ENCODE data around the gene RRH.
"Not testable (repeated sequence)": the region's sequence is repeated elsewhere in the genome, so short reads cannot be mapped to it uniquely, and the experiment has no call there.

RRH gene, protein sequence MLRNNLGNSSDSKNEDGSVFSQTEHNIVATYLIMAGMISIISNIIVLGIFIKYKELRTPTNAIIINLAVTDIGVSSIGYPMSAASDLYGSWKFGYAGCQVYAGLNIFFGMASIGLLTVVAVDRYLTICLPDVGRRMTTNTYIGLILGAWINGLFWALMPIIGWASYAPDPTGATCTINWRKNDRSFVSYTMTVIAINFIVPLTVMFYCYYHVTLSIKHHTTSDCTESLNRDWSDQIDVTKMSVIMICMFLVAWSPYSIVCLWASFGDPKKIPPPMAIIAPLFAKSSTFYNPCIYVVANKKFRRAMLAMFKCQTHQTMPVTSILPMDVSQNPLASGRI

GRCh38 chr4:109827672-109828071 lies at the start of gene RRH:
Gene RRH (plus strand): TSS chr4:109827972. CDS start chr4:109828028, 56 bp downstream.
- no peak for DNase-seq (ENCODE audit: low read depth in 2 of 2, low spot score in 1 of 2)

DNA sequence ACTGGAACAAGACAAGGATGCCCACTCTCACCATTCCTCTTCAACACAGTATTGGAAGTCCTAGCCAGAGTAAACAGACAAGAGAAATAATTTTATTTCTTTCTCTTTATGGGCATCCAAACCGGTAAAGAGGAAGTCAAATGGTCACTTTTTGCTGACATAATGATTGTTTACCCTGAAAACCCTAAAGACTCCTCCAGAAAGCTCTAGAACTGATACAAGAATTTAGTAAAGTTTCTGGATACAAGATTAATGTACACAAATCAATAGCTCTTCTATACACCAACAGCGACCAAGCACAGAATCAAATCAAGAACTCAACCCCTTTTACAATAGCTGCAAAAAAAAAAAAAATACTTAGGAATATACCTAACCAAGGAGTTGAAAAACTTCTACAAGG lies 45.7 kb upstream of the RRH start:
- not testable (repeated sequence) for DNase-seq (ENCODE audit: low read depth in 2 of 2, low spot score in 1 of 2)

DNA sequence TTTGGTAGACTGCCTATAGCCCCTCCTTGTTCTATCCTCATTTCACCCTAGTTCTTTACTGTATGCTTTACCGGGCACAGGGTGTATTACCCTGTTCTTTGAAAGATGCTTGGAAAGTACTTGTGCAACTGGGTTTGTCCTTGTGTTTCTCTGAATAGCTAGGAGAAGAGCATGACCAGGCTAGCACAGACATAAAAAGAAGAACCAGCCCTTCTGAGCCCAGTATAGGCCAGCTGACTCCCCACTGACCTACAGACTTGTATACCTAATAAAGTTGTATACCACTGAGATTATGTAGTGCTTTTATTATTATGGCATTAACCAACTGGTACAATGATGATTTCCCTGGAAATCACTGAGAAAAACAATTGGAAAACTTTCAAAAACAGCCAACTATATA lies 40.9 kb upstream of the RRH start:
- DNase-seq (ENCODE audit: low read depth in 2 of 2, low spot score in 1 of 2): no peak

DNA sequence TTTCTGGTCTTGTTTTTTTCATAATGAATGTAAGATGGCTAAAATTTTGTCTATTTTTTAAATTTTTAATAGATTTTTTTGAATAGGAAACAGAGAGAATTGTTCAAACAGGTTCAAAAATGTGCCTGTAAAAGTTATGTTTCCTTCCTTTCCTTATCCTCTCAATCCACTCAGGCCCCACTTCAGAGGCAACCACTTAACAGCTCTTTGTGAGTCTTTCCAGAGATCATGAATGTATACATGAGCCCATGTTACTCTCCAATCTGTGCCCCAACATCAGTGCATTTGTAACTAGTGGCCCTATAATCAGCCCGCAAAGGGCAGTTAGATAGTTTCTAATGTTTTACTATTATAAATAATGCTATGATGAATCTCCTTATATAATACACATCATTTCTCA lies 40.0 kb upstream of the RRH start:
- no peak for DNase-seq (ENCODE audit: low read depth in 2 of 2, low spot score in 1 of 2)

DNA sequence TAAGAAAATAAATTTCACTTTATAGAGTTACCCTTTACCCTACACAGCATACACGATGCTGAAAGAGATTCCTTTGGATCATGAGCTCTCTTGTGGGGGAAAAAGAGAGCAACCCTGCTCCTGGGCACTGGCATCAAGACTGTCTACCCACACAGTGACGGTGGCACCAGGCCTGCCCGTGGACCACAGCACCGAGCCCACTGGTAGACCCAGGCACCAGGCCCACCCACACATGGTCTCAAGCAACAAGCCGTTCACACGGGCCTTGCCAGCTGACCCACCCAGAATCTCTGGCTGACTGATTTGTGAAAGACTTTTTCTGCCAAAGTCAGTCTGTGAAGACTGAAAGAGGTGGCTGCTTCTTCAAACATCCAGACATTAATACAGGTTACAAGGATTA lies 32.7 kb upstream of the RRH start:
- DNase-seq (ENCODE audit: low read depth in 2 of 2, low spot score in 1 of 2): no peak

DNA sequence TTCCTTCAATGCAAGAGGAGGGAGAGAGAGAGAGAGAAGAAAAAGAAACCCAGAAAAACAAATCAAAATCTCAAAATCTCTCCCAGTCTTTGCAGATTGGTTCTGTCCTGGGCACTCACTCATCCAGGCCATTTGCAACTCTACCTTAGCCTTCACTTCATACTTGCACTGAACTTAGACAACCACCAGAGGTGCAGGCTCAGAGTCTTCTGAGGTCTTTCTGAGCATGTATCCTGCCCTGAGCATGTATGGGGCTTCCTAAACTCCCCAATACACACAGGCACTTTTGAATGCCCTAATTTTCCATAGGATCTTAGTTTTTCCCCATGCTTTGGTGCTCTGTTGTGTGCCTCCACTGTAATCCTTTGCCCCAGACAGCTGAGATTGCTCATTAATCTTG lies 28.9 kb upstream of the RRH start:
- no peak for DNase-seq (ENCODE audit: low read depth in 2 of 2, low spot score in 1 of 2)

GRCh38 chr4:109801099-109801789 lies 26.5 kb upstream of the RRH start:
- DNase-seq (ENCODE audit: low read depth in 2 of 2, low spot score in 1 of 2): no peak

- DNase-seq (ENCODE audit: low read depth in 2 of 2, low spot score in 1 of 2): no peak
Measured at GRCh38 chr4:109801895-109802319, 25.9 kb upstream of the RRH start, which contains the start of gene CFI. Gene CFI (minus strand): TSS chr4:109801999. CDS start chr4:109801971, 28 bp downstream.

DNA sequence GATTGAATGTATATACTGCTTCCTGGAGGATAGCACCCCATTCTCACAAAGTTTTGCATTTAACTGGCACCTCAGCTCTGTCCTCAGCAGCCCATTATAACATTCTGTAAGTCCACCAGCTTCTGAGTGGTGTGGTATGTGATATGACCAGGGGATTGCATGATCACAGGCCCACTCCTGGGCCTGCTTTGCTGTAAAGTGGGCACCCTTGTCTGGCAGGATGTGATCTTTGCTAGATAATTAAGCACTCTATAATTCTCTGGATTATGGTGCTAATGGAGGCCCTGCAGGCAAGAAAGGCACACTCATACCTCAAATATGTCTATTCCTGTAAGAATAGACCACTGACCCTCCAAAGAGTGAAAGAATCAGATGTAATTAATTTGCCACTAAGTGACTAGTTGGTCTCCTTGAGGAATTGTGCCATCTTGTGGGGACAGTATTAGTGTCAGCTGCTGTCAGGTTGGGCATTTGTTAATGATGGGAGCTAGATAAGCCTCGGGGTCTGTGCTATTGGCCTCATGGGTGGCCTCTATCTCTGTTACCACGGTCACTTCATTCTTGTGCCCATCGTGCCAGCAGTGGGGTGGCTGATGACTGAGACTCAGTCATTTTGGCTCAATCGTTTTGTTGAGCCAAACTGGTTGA lies 23.7 kb upstream of the RRH start:
- DNase-seq (ENCODE audit: low read depth in 2 of 2, low spot score in 1 of 2): no peak

- no peak for DNase-seq (ENCODE audit: low read depth in 2 of 2, low spot score in 1 of 2)
Measured at GRCh38 chr4:109809655-109810054, 18.1 kb upstream of the RRH start.

DNA sequence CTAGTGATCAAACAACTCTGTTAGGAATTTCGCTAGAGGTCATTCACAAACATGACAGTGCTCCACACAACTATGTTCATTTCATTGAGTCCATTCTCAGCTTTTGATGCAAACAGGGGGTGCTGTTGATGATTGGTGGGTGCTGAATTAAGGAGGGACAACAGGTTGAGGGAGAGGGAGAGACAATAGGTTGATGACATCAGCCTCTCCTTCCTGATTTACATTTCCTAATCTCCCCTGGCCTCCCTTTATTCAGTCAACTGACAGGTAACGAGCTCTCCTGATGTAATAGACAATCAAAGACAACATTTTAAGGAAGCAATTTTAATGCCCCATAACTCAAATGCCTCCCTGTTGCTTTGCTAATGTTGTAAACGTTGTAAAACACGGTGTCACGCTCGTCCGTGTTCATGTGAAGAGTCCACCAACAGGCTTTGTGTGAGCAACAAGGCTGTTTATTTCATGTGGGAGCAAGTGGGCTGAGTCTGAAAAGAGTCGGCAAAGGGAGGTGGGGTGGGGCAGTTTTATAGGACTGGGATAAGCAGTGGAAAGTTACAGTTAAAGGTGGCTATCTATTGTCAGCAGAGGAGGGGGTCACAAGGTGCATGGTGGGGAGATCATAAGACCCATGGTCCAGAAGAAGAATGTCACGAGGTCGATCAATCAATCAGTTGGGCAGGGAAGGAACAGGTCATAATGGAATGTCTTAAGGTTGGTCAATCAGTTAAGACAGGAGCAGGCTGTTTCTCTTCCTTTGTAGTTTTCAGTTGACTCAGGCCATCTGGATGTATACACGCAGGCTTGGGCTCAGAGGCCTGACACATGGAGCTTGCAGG lies 17.0 kb upstream of the RRH start:
- DNase-seq (ENCODE audit: low read depth in 2 of 2, low spot score in 1 of 2): no peak

DNA sequence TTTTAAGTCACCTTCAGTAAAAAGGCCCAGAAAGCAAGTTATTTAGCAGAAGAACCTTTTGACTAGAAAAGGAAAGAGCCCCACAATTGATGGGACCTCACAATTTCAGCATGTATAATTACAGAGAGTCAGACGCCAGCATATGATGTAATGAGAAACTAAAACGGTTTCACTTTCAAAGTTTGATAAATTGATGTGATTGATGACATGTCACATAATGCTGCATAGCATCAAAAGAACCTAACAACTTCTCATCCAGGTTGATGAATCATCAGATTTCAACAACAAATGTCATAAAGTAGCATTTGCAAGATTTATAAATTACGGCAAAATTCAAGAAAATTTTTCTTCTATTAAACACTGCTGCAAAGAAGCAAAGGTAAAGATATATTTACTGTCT lies 16.1 kb upstream of the RRH start:
- no peak for DNase-seq (ENCODE audit: low read depth in 2 of 2, low spot score in 1 of 2)

DNA sequence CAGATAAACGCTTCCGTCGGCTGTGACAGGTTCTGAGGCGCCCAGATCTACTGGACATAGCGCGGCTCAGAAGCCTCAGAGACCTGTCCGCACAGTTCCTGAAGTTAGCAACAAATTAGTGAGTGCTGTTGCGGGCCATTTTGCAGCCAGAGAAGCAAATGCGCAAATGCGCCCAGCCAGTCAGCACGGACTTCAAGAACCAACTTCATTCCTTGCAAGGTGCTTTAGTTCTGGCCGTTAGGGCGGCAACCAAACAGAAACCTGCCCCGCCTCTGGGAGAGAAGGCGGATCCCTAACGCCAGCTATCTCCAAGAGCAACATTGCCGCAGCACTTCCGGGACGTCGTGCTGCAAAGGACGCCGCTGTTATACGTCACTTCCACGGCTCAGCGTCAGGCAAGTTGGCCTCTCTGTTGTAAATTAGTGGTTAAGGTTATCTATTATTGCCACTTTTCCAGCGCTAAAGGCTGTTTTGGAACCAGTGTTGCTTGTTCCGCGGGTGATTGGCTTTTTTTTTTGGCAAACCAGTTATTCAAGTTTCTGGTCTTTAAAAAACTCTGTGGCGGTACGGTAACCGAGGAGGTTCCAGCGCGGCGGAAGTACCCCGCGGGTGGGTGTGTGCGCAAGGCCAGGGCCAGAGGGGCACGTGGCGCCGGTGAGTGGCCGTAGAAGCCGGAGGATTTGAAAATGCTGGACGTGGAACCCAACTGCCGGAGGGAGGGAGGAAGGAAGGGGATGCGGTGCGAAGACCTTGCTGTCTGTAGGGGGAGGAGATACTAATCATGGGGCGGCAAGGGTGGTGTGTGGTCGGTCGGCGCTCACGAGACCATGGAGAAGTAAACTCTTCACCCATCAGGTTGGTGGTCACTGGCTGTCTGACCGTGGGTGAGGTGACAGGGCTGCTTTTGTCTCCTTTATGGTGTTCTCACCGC lies 12.4 kb upstream of the RRH start, which contains the start of gene GAR1:
TSS of gene GAR1 (plus strand) at position 612 of the 931 bp plus-strand sequence. CDS start 403 bp downstream, outside the sequence.
- DNase-seq (ENCODE audit: low read depth in 2 of 2, low spot score in 1 of 2): peak; percentile 62 to 77

DNA sequence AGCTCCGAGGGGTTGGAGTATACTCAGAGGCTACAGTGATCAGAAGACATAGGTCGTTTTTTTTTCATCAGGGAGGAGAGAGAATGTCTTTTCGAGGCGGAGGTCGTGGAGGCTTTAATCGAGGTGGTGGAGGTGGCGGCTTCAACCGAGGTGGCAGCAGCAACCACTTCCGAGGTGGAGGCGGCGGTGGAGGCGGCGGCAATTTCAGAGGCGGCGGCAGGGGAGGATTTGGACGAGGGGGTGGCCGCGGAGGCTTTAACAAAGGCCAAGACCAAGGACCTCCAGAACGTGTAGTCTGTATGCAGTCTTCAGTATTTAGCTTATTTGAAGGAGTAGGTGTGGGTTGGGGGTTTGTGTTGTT lies 11.7 kb upstream of the RRH start:
- peak; percentile 3 to 26 for DNase-seq (ENCODE audit: low read depth in 2 of 2, low spot score in 1 of 2)

- DNase-seq (ENCODE audit: low read depth in 2 of 2, low spot score in 1 of 2): no peak
Measured at GRCh38 chr4:109816894-109817293, 10.9 kb upstream of the RRH start.

GRCh38 chr4:109818268-109818667 lies 9.5 kb upstream of the RRH start:
- no peak for DNase-seq (ENCODE audit: low read depth in 2 of 2, low spot score in 1 of 2)

GRCh38 chr4:109820563-109820962 lies 7.2 kb upstream of the RRH start:
- no peak for DNase-seq (ENCODE audit: low read depth in 2 of 2, low spot score in 1 of 2)

DNA sequence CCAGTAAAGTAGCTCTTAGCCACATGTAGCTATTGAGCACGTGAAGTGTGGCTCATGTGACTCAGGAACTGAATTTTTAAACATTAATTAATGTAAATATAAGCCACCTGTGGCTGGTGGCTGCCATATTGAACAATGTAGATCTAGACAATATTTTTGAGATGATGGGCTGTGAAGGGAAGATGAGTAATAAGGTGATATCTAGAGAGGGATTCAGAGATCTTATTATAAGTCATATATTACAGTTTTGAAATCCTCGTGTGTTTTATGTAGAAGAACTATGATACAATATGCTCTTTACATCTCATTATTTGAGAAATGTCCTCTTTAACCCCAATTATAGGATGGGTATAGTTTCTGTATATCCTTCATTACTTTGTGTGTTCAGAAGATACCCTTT lies 6.6 kb upstream of the RRH start:
- no peak for DNase-seq (ENCODE audit: low read depth in 2 of 2, low spot score in 1 of 2)

DNA sequence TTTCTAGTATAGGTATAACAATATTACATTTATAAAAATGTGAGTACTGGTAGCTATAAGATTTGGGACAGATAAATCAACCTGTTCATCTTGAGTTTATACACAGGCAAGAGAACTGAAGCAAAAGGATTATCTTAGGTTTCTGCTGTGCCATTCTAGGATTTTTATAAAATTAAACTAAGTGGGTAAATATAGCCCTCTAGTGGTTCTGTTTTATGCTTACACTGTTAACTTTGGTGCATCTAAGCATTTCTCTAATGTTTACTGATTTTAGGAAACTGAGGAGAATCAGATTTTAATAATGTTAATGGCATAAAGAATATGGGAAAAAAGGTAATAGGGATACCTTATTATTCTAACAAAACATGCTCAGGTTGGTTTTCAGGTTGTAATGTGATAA lies 1.1 kb upstream of the RRH start:
- no peak for DNase-seq (ENCODE audit: low read depth in 2 of 2, low spot score in 1 of 2)

DNA sequence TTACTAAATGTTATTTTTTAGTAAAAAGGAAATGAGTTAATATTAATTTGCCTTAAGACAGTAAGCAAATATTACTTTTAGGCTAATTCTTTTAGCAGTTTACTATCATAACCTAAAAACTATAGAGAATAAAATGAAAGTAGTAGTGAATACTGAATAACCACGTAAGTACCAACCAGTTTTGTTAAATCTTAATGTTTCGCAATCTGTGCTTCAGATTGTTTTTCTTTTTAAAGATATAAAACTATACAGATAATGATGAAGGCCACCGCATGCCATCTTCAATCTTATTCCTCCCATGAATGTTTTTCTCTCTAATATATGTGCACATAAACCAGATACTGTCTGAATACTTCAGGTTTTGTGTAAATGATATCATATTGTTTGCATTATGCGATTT lies 6.0 kb downstream of the RRH start:
- DNase-seq (ENCODE audit: low read depth in 2 of 2, low spot score in 1 of 2): no peak

Measured in stimulated activated CD8-positive, alpha-beta memory T cell treated with anti-CD3 and anti-CD28 coated beads, Interleukin-4, amount 100 ng/mL, for 4 hours (primary cell).